HEK293 (cell line): ENCODE results near the gene GTF2H3.

Source experiments
- CTCF ChIP-seq: fragments of 450-650 bp; formaldehyde crosslinking; IDR thresholded peaks from 2 replicates; pipeline ENCODE4 v1.5.1; 2016; ENCODE audit warnings: missing biosample characterization, missing genetic modification characterization
- KLF10 ChIP-seq: fragments of 450-650 bp; IDR thresholded peaks from 2 replicates; pipeline ENCODE4 v1.5.1; 2018; ENCODE audit warnings: missing biosample characterization, mild to moderate bottlenecking, missing genetic modification characterization
- PATZ1 ChIP-seq: fragments of 450-650 bp; formaldehyde crosslinking; IDR thresholded peaks from 2 replicates; pipeline ENCODE4 v1.5.1; 2016; ENCODE audit warnings: missing biosample characterization, missing genetic modification characterization
- PRDM10 ChIP-seq: fragments of 450-650 bp; formaldehyde crosslinking; IDR thresholded peaks from 2 replicates; pipeline ENCODE4 v1.5.1; 2016; ENCODE audit warnings: missing biosample characterization, missing genetic modification characterization
- SALL2 ChIP-seq: fragments of 450-650 bp; formaldehyde crosslinking; IDR thresholded peaks from 2 replicates; pipeline ENCODE4 v1.5.0; 2017; ENCODE audit warnings: missing biosample characterization, mild to moderate bottlenecking, missing genetic modification characterization, borderline replicate concordance
- TCF7L2 ChIP-seq: IDR thresholded peaks from 2 replicates; pipeline ENCODE4 v1.6.1; 2011; ENCODE audit warnings: low read depth, mild to moderate bottlenecking, inconsistent platforms, low read length, moderate library complexity, borderline replicate concordance
- ZNF324 ChIP-seq: fragments of 450-650 bp; formaldehyde crosslinking; IDR thresholded peaks from 2 replicates; pipeline ENCODE4 v1.5.1; 2016; ENCODE audit warnings: missing biosample characterization, missing genetic modification characterization
- ZNF335 ChIP-seq: fragments of 450-650 bp; formaldehyde crosslinking; conservative IDR thresholded peaks from 2 replicates; pipeline ENCODE4 v1.5.1; 2016; ENCODE audit warnings: missing biosample characterization, missing genetic modification characterization
- TF ChIP-seq, protein P1 (sequence below): fragments of 450-650 bp; formaldehyde crosslinking; conservative IDR thresholded peaks from 2 replicates; pipeline ENCODE4 v1.5.1; 2016; ENCODE audit warnings: low read depth, missing biosample characterization, missing genetic modification characterization

- TF ChIP-seq ZNF335 (tag by site-specific recombination): no peak
- TF ChIP-seq KLF10 (tag by site-specific recombination): no peak
- no peak for TF ChIP-seq CTCF
- TF ChIP-seq PRDM10 (tag by site-specific recombination): no peak
- TF ChIP-seq SALL2 (tag by site-specific recombination): no peak
- no peak for TF ChIP-seq TCF7L2
- TF ChIP-seq PATZ1 (tag by site-specific recombination): no peak
- TF ChIP-seq, protein P1, sequence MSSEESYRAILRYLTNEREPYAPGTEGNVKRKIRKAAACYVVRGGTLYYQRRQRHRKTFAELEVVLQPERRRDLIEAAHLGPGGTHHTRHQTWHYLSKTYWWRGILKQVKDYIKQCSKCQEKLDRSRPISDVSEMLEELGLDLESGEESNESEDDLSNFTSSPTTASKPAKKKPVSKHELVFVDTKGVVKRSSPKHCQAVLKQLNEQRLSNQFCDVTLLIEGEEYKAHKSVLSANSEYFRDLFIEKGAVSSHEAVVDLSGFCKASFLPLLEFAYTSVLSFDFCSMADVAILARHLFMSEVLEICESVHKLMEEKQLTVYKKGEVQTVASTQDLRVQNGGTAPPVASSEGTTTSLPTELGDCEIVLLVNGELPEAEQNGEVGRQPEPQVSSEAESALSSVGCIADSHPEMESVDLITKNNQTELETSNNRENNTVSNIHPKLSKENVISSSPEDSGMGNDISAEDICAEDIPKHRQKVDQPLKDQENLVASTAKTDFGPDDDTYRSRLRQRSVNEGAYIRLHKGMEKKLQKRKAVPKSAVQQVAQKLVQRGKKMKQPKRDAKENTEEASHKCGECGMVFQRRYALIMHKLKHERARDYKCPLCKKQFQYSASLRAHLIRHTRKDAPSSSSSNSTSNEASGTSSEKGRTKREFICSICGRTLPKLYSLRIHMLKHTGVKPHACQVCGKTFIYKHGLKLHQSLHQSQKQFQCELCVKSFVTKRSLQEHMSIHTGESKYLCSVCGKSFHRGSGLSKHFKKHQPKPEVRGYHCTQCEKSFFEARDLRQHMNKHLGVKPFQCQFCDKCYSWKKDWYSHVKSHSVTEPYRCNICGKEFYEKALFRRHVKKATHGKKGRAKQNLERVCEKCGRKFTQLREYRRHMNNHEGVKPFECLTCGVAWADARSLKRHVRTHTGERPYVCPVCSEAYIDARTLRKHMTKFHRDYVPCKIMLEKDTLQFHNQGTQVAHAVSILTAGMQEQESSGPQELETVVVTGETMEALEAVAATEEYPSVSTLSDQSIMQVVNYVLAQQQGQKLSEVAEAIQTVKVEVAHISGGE (tag by site-specific recombination): no peak
- TF ChIP-seq ZNF324: no peak
Observed at GRCh38 chr12:123607756-123608155, 25.9 kb upstream of the GTF2H3 start.
